ENCODE results near the gene PRUNE2.

DNA sequence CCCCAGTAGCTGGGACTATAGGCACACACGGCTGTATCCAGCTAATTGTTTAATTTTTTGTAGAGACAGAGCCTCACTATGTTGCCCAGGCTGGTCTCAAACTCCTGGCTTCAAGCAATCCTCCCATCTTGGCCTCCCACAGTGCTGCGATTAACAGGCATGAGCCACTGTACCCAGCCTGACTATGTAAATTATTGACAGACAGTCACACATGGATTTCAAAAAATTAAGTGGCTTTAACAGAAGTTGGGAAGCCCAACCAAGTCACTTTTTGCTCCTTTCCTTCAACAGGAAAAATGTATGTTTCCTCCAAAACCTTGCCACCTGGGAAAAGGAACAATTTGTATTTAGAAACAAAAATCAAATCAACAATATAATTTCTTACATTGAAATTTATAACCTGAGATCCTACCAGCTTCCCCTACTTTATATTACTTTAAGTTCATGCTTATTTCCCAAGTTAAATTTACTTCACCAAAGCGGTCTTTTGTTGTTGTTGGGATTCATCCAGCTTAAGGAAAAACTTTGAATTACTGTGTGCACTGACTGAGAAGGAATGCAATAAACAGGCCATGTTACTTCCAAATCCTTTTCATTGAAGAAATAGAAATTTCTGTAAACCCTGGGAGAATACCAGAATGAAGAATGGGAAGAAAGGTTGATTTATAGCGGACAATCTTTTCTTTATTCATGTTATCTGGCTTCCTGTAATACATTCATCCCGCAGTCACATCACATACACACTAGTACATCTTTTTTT lies 133.0 kb downstream of the PRUNE2 start:
- TF ChIP-seq POLR2AphosphoS5 (IDR thresholded peaks at IDR 0.05; ENCODE audit: control insufficient read depth, insufficient read depth, low read depth, low read length) (no peak), ELF1 (tag; IDR thresholded peaks at IDR 0.05) (no peak), MAFF (IDR thresholded peaks at IDR 0.05; ENCODE audit: low read length) (no peak)
- TF ChIP-seq, protein P1, sequence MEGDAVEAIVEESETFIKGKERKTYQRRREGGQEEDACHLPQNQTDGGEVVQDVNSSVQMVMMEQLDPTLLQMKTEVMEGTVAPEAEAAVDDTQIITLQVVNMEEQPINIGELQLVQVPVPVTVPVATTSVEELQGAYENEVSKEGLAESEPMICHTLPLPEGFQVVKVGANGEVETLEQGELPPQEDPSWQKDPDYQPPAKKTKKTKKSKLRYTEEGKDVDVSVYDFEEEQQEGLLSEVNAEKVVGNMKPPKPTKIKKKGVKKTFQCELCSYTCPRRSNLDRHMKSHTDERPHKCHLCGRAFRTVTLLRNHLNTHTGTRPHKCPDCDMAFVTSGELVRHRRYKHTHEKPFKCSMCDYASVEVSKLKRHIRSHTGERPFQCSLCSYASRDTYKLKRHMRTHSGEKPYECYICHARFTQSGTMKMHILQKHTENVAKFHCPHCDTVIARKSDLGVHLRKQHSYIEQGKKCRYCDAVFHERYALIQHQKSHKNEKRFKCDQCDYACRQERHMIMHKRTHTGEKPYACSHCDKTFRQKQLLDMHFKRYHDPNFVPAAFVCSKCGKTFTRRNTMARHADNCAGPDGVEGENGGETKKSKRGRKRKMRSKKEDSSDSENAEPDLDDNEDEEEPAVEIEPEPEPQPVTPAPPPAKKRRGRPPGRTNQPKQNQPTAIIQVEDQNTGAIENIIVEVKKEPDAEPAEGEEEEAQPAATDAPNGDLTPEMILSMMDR (IDR thresholded peaks at IDR 0.05 in 2 of 3, conservative IDR thresholded peaks at IDR 0.05 in 1 of 3; ENCODE audit: insufficient read depth in 2 of 3, low read depth in 1 of 3, low read length in 3 of 3) = no peak

Data from K562 (cell line).